Fibroblast of lung (primary cell): Measurements from ENCODE around the gene SGCD. TPM values are rescaled to one million over a fixed set of nuclear protein-coding genes. Genes with fewer than 3 reads are reported as not detected.

ENCODE experiments used
- DNase-seq, 2 donors: peaks; one replicate each; pipeline versions ENCODE4 v3.0.0 to v3.0.0-alpha.2; 2010; ENCODE audit warnings: low read depth in 2 of 2
- H2AFZ ChIP-seq: 2 replicates; pipeline ENCODE4 v1.5.1; 2012; ENCODE audit warnings: low read length, control low read depth, inconsistent platforms
- H3K27ac ChIP-seq: 2 replicates; pipeline ENCODE4 v1.5.1; 2011; ENCODE audit warnings: low read length, control low read depth; ENCODE audit not compliant: insufficient read depth
- H3K27me3 ChIP-seq: 2 replicates; pipeline ENCODE4 v1.5.1; 2011; ENCODE audit warnings: mild to moderate bottlenecking, low read length; ENCODE audit not compliant: control insufficient read depth, insufficient read depth
- H3K36me3 ChIP-seq: 2 replicates; pipeline ENCODE4 v1.5.1; 2011; ENCODE audit warnings: low read length; ENCODE audit not compliant: control insufficient read depth, insufficient read depth
- H3K4me1 ChIP-seq: 2 replicates; pipeline ENCODE4 v1.5.1; 2011; ENCODE audit warnings: low read length; ENCODE audit not compliant: control insufficient read depth, insufficient read depth; ENCODE audit errors: extremely low read depth
- H3K4me2 ChIP-seq: 2 replicates; pipeline ENCODE4 v1.5.1; 2011; ENCODE audit warnings: low read length, control low read depth; ENCODE audit not compliant: insufficient read depth; ENCODE audit errors: extremely low read depth
- H3K4me3 ChIP-seq, 4 experiments: fragments of 200-600 bp in 1 of 4; sonication (generic) in 1 of 4; replicated peaks in 1 of 4; 2 replicates each; pipeline ENCODE4 v1.5.1; 2011 to 2016; ENCODE audit warnings: low read length in 4 of 4, low read depth in 3 of 4, mild to moderate bottlenecking in 3 of 4, control low read depth in 2 of 4, inconsistent platforms in 1 of 4, mixed read lengths in 1 of 4; ENCODE audit not compliant: insufficient read depth in 1 of 4; ENCODE audit errors: control extremely low read depth in 1 of 4
- H3K79me2 ChIP-seq: 2 replicates; pipeline ENCODE4 v1.5.1; 2012; ENCODE audit warnings: mild to moderate bottlenecking, low read length, inconsistent platforms; ENCODE audit not compliant: control insufficient read depth, insufficient read depth
- H3K9ac ChIP-seq: 2 replicates; pipeline ENCODE4 v1.5.1; 2011; ENCODE audit warnings: mild to moderate bottlenecking, low read length, control low read depth; ENCODE audit not compliant: insufficient read depth
- H3K9me3 ChIP-seq: 2 replicates; pipeline ENCODE4 v1.5.1; 2012; ENCODE audit warnings: low read depth, low read length; ENCODE audit not compliant: control insufficient read depth, insufficient read depth
- H4K20me1 ChIP-seq: 2 replicates; pipeline ENCODE4 v1.5.1; 2011; ENCODE audit warnings: low read length; ENCODE audit not compliant: control insufficient read depth, insufficient read depth; ENCODE audit errors: extremely low read depth
- EZH2 ChIP-seq: IDR thresholded peaks from 2 replicates; pipeline ENCODE4 v1.5.1; 2012; ENCODE audit warnings: low read length, control low read depth, mild to moderate bottlenecking; ENCODE audit errors: missing control alignments
- polyA plus RNA-seq, 2 donors: library from polyadenylated mRNA; depleted of rRNA in 1 of 2; stranded (reverse) in 1 of 2; unstranded in 1 of 2; fragments of >200 nt; gene quantifications; 2 replicates each; pipeline ENCODE4 v1.2.1, GENCODE V29; 2011 to 2012; ENCODE audit warnings: missing spikeins in 1 of 2
- total RNA-seq: library from RNA; depleted of rRNA; stranded (reverse); fragments of >200 nt; gene quantifications from 2 replicates; pipeline ENCODE4 v1.2.1, GENCODE V29; 2014
- TF ChIP-seq, protein P1 (sequence below), 2 donors: IDR thresholded peaks in 1 of 2; conservative IDR thresholded peaks in 1 of 2; 1 replicate in 1 of 2; 2 replicates in 1 of 2; pipeline ENCODE4 v1.5.1; 2011 to 2012; ENCODE audit warnings: low read length in 2 of 2, control low read depth in 1 of 2, inconsistent platforms in 1 of 2, low read depth in 1 of 2, mild to moderate bottlenecking in 1 of 2

The SGCD gene
- total and polyA plus RNA-seq, 2 donors (not counting 1 experiment from before 2014, with no cell fraction given) = 13.3 to 67.5 TPM

DNA sequence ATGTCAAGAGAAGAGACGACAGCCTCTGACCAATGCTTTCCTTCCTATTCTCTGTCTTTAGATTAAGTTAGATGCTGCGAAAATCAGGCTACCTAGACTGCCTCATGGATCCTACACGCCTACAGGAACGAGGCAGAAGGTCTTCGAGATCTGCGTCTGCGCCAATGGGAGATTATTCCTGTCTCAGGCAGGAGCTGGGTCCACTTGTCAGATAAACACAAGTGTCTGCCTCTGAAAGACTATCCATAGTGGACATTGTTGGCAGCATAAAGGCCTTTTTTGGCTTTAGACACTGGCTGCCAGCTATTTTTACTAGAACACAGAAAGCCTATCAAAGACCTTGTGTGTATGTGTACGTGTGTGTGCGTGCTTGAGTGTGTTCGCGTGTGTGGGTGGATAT is 432.2 kb downstream of the SGCD start:
- no peaks in the 10 kb centered on the region for H3K9me3 ChIP-seq
- no peak overlapping the region for H3K9ac ChIP-seq
- no peaks in the 10 kb centered on the region for H3K4me1 ChIP-seq
- H3K4me3 ChIP-seq = no peak overlapping the region
- no peak overlapping the region for H2AFZ ChIP-seq
- no peak overlapping the region for H3K27ac ChIP-seq
- no peak overlapping the region for H3K4me2 ChIP-seq
- no peaks in the 10 kb centered on the region for H3K79me2 ChIP-seq
- H4K20me1 ChIP-seq = no peaks in the 10 kb centered on the region
- no peak for DNase-seq
- H3K36me3 ChIP-seq = no peaks in the 10 kb centered on the region
- no peaks in the 10 kb centered on the region for H3K27me3 ChIP-seq
- TF ChIP-seq, protein P1, sequence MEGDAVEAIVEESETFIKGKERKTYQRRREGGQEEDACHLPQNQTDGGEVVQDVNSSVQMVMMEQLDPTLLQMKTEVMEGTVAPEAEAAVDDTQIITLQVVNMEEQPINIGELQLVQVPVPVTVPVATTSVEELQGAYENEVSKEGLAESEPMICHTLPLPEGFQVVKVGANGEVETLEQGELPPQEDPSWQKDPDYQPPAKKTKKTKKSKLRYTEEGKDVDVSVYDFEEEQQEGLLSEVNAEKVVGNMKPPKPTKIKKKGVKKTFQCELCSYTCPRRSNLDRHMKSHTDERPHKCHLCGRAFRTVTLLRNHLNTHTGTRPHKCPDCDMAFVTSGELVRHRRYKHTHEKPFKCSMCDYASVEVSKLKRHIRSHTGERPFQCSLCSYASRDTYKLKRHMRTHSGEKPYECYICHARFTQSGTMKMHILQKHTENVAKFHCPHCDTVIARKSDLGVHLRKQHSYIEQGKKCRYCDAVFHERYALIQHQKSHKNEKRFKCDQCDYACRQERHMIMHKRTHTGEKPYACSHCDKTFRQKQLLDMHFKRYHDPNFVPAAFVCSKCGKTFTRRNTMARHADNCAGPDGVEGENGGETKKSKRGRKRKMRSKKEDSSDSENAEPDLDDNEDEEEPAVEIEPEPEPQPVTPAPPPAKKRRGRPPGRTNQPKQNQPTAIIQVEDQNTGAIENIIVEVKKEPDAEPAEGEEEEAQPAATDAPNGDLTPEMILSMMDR (conservative IDR thresholded peaks at IDR 0.05 in 1 of 2, IDR thresholded peaks at IDR 0.05 in 1 of 2; ENCODE audit: low read depth in 1 of 2, low read length in 2 of 2) = no peak
- TF ChIP-seq EZH2 = no peak

DNA sequence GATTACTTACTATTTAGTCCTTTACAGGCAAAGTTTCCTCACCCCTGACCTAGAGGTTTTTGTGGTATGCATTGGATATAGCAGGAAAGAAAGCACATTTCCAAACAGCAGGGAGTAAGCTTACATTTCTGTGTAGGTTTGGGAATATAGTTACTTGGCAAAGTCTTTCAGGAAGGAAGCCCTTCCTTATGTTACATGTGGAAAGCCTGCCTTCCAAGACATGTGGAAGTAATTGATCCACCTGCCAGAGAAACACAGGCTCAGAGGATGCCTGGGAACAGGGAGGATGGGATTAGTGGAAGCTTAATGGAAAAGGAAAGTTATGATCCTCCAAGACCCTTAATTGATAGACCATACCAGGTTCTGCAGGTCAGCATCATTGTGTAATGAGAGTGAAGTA is 435.8 kb downstream of the SGCD start:
- H3K27ac ChIP-seq = no peak overlapping the region
- H2AFZ ChIP-seq = no peak overlapping the region
- no peak overlapping the region for H3K9ac ChIP-seq
- no peaks in the 10 kb centered on the region for H3K36me3 ChIP-seq
- no peak overlapping the region for H3K4me2 ChIP-seq
- no peaks in the 10 kb centered on the region for H3K27me3 ChIP-seq
- TF ChIP-seq EZH2 = no peak
- TF ChIP-seq, protein P1 (conservative IDR thresholded peaks at IDR 0.05 in 1 of 2, IDR thresholded peaks at IDR 0.05 in 1 of 2; ENCODE audit: low read depth in 1 of 2, low read length in 2 of 2) = no peak
- no peaks in the 10 kb centered on the region for H4K20me1 ChIP-seq
- no peak overlapping the region for H3K4me3 ChIP-seq
- H3K79me2 ChIP-seq = no peaks in the 10 kb centered on the region
- no peaks in the 10 kb centered on the region for H3K4me1 ChIP-seq
- no peak for DNase-seq
- H3K9me3 ChIP-seq = no peaks in the 10 kb centered on the region

DNA sequence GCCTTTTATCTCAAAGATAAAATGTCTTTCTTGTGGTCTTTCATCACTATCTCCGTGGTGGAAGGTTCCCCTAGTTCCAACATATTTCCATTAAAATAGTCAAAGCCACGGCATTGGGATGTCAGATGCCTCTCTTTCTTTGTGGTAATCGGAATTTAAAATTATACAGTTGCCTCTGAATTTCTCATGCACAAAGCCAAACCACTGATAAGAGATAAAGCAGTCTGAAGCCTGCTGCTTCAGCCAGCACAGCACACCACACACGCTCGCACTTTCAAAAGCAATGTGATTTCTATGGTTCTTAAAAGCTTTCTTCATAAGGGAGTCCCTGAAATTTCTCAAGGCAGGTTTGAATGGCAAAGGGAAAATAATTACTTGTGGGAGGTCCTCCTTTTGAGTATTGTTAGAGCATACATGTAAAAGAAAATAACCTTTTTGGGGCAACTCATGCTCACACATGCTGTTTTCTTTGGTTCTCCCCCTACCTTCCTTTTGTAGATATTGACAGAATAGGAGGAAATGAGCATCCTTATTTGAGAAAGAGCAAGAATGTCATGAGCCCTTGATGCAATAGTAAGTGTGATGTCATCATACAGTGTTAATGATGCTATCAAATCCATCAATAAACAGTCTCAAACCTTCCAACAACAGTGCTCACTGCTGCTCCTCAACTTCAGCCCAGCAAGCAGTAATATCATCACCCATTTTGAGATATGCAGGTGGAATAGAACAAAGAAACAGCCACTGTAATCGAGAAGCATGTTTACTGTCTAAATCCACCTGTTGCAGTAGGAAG is 437.4 kb downstream of the SGCD start:
- TF ChIP-seq, protein P1 (conservative IDR thresholded peaks at IDR 0.05 in 1 of 2, IDR thresholded peaks at IDR 0.05 in 1 of 2; ENCODE audit: low read depth in 1 of 2, low read length in 2 of 2) = no peak
- no peak for TF ChIP-seq EZH2
- no peaks in the 10 kb centered on the region for H3K27me3 ChIP-seq
- no peak overlapping the region for H2AFZ ChIP-seq
- DNase-seq = peak in 1 of 2 donors; percentile 65
- no peaks in the 10 kb centered on the region for H4K20me1 ChIP-seq
- no peaks in the 10 kb centered on the region for H3K4me1 ChIP-seq
- no peak overlapping the region for H3K4me3 ChIP-seq
- no peaks in the 10 kb centered on the region for H3K9me3 ChIP-seq
- H3K79me2 ChIP-seq = no peaks in the 10 kb centered on the region
- no peak overlapping the region for H3K27ac ChIP-seq
- no peaks in the 10 kb centered on the region for H3K36me3 ChIP-seq
- no peak overlapping the region for H3K4me2 ChIP-seq
- H3K9ac ChIP-seq = no peak overlapping the region
